Left lobe of liver (tissue), 2 donors: Measurements from ENCODE around the gene ZXDC. TPM values are rescaled to one million over a fixed set of nuclear protein-coding genes. Genes with fewer than 3 reads are reported as not detected.

Experiments used
- ATAC-seq: fragments of 200-7000 bp; cut with Tn5 transposase; one replicate; pipeline ENCODE4 v1.9.1; 2020; ENCODE audit warnings: mild to moderate bottlenecking, moderate library complexity
- DNase-seq: peaks from one replicate; pipeline ENCODE4 v3.0.0-alpha.2; 2020; ENCODE audit warnings: low spot score
- total RNA-seq: library from RNA; stranded (reverse); gene quantifications from one replicate; pipeline ENCODE4 v1.2.1, GENCODE V29; 2021
- donor health status: DM: no; HTN: no; CAD: no; lungs with moderate emphysema.
- donor health status: DM: no; HTN: yes; CAD: no.

Gene ZXDC
- total RNA-seq, 1 donor from 2014 or later: 21.5 TPM

DNA sequence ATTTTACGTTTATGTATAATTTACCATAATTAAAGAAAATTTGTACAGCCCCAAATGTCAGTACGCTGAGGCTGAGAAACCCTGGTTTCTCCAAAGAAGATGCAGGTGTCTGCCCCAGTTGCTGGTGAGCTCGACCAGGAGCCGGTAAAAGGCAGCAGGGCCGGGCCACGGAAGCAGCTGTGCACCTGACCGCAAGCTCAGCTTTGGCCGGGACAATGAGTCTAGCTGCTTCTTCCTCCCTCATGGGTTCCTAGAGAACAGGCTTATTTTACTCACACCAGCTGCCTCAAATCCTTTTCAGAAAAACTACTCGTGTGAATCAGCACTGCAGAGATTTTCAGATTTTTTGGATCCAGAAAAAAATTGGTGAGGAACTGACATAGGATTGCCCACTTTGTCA, 18.0 kb upstream of the ZXDC start:
- ATAC-seq (no peak), DNase-seq (no peak)

DNA sequence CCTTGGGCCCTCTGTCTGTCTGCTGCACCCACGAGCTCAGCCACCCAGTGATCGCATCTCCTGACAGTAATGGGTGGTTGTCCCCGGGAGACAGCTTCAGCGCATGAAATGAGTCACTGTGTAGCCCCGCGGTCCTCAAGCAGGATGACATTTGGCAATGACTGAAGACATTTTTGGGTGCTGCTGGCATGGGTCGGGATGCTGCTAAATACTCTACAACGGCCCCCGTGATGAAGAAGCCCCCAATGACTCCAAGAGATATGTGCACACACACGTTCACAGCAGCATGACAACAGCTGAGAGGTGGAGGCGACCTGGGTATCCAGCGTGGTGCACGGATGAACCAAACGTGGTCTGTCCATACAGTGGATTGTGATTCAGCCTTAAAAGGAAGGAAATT, 17.4 kb upstream of the ZXDC start:
- DNase-seq (no peak), ATAC-seq (no peak)

DNA sequence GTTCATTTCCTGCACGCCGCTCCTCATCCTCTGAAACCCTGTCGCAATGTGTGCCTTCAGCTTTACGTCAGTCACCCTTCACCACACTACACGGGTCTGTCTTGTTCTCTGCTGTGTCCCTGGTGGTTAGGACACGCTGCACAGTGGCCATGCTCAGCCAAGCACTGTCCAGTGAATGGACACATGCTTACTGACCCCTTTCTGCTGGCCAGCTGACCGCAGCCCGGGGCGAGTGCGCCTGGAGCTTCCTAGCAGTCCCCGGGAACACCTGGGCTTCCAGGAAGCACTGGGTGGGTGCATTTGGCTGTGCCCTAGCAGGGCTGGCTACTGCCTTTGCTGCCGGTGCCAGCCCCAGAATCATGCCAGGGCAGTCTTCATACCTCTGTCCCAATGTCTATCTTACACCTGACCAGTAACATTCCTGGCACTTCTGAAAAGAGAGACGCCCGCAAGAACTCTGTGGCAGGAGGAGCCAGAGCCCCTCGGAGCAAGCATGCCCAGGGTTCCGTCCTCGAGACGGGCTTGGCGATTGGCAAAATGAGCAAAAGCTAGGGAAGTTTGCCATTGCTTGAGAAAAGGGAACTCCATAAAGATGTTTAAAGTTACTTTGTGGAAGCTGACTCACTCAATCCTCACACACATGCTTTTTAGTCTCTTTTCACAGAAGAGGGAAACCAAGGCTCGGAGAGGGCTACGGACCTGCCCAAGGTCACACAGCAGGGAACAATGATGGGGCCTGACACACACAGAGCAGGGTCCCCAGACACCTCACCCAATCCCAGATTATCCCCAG, 15.7 kb upstream of the ZXDC start:
- peak; percentile 72 for DNase-seq

DNA sequence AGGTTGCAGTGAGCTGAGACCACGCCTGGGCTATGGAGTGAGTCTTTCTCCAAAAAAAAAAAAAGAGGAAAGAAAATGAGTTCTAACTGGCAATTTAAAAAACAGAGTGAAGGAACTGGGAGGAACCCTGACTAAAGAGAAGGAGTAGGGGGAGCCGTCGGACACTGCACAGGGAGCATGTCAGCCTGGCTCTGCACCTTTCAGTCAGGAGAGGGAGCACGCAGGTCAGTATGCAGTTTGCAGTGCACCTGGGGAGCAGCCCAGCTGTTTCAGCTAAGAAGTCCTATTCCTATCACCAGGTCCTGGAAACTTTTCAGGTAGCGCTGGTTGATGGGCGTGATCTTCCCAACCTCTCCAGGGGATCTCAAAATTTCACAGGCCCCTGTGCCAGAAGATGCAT, 14.9 kb upstream of the ZXDC start:
- ATAC-seq (peak; percentile 42), DNase-seq (no peak)

More for the DNA sequence above, 15.7 kb upstream of the ZXDC start:
- peak; percentile 74 for ATAC-seq

DNA sequence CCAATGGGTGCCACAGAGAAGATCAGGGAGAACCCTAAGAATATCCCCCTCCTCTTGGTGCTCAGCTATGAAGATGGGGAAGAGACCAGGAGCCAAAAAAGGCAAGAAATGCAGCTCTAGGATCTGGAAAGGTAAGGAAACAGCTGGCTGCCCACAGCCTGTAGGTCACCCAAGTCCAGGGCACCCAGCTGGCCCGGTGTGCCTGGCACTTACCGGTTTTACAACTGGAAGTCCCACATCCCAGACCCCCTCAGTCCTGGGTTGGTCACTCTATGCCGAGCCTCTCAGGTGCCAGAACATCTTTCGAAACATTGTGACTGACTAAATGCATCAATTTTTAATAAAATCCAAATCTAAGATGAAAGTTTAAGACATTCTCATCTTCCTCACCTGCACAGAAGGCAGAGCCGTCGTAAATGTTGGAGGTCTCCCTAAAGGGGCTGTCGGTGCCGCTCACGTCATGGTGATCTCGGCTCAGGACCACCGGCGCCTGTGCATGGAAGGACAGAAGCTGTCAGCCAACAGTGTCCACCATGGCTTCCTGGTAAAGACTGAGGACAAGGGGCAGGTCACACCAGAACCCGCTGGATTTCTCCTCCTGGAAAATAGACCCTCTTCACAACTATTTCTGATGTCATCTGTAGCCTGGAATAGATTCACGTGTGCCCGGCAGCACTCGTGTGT, 13.3 kb upstream of the ZXDC start:
- no peak for DNase-seq
- no peak for ATAC-seq

DNA sequence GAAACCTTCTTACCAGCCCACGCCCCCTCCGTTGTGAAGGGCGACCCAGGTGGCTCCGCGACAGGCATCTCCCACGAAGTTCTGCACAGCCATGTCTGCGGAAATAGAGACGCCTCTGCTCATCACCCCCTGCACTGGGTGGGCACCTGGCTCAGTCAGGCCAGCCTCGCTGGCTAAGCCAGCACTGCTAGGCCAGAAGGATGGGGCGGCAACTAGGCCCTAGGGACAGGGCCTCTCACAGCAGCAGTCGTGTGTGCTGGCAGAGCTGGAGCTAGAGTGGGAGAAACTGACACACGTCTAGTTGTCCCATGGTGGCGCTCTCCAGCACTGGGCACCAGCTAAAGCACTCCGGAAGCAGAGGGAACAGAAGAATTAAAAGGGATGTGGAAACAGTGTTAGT, 12.5 kb upstream of the ZXDC start:
- DNase-seq: no peak

DNA sequence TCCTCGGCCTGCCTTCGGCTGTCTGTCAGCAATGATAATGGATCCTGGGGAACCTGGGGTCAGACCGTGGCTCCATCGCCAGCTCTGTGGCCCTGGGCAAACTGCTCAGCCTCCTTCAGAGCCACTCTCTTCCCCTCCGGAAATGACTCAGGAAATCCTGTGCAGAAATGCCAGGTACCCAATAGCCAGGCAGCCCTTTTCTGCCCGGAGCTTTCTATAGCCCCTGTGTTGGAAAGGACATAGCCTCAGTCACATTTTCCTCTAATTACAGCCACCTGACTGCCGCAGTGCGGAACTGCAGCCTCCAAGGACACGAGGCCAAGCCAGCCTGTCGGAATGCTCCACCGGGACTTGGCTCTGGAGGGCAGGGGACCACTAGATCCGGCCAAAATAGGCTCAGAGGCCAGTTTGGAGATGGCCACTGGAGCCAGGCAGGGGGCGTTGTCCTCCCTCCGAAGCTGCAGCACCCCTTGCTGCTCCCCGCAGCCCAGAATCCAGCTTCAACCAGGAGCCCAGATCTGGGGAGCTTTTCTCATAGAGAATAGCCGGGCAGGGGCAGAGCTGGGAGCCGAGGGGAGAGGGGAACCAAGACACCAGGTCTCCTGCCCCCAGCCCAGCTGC, 11.6 kb upstream of the ZXDC start:
- DNase-seq: no peak
- no peak for ATAC-seq

More for the DNA sequence above, 12.5 kb upstream of the ZXDC start:
- no peak for ATAC-seq

DNA sequence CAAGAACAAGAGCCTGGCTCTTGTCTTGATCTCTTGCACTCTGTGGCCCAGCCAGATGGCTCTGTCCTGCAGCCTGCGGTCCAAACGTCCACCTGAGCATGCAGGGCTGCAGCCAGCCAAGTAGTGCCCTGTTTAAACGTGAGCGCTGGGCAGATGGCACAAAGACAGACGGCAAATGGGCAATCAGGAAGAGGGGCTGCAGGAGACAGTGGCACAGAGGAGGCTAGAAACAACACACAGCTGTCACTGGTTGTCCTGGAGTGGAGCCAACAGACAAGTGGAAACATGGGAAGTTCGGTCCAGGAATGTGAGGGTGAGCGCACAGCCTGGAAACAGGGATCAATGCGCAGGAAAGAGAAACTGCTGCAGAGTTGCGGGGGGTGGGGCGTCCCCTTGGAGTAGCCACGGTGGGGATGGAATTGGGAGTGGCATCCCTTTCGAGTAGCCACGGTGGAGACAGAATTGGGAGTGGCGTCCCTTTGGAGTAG, 10.7 kb upstream of the ZXDC start:
- ATAC-seq (no peak), DNase-seq (no peak)

DNA sequence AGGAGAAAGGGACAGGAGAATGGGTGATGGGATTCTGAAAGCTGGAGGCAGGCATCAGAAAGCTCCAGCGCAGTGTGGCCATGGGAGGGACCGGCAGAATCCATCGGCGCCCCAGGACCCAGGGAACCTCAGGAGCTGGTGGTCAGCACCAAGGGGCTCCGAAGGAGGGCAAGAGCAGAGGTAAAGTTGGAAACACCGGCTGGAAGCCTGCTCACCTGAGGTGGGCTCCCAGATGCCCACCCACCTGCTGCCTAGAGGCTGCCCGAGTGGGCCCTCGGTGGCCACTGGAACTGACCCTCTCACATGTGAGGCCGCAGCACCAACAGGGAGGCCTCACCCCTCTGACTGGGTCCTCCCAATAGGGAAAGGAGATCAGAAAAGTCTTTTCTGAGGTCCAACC, 10.3 kb upstream of the ZXDC start:
- DNase-seq (no peak), ATAC-seq (no peak)

DNA sequence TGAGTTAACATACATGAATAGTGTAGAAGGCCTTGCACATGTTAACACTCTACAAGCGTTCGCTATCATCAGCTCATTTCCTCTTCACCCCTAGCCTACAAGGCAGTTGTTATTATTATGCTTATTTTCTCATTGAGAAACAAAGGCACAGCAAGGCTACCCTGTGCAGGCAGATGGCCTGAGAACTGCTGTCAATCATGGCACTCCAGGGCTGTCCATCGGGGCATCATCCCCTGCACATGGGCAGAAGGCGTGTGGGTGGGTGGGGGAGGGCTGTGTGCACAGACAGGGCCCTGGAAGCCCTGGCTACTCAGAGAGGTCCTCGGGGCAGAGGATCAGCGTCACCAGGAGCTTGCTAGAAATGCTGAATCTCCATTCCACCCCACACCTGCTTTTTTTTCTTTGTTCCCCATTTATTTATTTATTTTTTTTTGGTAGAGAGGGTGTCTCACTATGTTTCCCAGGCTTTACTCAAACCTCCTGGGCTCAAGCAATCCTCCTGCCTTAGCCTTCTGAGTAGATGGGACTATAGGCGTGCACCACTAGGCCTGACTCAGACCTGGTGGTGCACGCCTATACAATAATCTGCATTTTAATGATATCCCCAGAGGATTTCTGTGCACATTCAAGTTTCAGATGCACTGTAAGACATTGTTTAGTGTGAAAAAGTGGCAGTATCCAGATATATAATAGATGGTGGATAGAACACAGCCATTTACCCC, 9.6 kb upstream of the ZXDC start:
- DNase-seq (no peak), ATAC-seq (no peak)

DNA sequence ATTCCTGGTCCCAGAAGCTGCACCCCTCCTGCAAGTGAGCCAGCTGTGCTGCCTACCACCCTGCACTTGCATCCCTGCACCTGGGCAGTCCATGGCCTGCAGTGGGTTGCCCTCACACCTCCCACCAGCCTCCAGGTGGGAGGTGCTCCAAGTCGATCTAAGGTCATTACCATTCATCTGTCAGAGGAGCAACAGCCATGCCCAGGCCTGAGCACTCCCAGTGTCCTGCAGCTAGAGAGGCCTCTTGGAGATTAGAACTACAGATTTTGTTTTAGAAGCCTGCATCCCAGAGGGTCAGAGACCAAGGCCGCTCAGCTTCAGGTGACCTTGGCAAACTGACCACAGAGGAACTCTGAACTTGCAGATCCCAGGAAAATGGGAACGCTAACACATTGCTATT, 9.0 kb upstream of the ZXDC start:
- no peak for DNase-seq
- no peak for ATAC-seq

DNA sequence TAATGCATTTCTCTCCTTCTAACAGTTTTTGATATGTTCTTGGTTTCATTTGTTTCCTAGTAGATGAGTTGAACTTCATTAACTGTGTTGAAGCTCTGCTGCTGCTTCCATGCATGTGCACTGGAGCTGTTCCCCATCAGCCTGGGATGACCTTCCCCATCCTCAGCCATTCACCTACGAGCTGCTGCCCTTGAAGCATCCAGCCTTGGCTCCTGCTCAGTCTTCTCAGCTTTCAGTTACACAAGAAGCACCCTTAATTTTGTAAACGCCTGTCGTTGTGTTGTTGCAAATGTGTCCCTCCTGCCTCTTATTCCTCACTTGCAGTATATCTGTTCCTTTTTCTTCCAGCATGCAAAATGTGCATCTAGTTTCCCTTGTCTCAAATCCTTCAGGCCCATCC, 8.5 kb upstream of the ZXDC start:
- DNase-seq (no peak), ATAC-seq (no peak)

DNA sequence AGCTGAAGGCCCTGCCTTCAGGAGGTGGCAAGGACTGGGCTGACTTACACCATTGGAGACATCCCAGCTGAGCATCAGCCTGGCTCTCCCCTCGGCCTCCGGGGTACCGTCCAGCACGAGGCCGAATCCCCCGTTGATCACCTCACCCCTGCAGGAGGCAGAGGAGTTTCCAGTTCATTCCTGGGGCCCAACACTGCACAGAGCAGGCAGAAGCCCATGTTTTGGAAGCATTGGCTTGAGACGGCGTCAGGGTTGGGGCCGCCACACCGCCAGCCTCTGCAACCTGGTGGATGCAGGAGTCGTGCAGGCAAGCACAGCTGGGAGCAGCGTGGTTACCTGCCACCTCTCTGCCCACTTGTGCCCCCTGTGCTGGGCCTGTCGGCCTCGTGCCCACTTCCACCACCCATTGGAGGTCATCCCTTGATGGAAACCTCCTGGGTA, 7.7 kb upstream of the ZXDC start:
- DNase-seq (no peak), ATAC-seq (no peak)

DNA sequence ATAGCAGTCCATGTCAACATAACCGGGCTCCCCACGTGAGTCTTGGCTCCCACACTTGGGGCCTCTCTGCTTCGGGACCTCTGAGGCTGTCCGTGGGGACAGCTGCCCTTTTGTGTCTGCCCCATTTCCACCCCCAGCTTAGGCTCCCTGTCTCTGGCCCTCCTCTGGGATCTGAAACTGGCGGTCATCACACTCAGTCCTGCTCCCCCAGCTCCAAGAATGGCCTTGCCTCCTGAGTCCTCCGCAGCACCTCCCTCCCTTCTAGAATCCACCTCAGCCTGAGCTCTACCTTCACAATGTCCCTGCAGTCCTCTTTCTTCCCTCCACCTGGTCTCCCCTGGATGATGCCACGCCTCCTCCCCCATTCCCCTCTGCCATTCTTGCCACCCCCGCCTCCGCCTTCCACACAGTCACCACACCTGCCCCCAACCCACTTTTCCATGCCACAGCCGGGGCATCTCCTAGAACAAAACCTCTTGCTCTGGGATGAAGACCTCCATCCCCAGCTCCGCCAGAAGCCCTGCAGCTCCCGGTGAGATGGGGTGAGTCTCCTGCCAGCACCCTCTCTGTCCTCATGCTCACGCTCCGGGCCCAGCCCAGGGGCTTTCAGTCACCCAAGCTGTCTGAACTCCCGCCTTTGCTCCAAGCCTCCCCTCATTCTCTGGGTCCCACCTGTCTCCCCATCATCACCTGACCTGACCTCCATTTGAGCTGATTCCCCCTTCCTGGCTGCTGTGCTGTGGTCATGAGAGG, 7.0 kb upstream of the ZXDC start:
- DNase-seq: no peak
- ATAC-seq: no peak

DNA sequence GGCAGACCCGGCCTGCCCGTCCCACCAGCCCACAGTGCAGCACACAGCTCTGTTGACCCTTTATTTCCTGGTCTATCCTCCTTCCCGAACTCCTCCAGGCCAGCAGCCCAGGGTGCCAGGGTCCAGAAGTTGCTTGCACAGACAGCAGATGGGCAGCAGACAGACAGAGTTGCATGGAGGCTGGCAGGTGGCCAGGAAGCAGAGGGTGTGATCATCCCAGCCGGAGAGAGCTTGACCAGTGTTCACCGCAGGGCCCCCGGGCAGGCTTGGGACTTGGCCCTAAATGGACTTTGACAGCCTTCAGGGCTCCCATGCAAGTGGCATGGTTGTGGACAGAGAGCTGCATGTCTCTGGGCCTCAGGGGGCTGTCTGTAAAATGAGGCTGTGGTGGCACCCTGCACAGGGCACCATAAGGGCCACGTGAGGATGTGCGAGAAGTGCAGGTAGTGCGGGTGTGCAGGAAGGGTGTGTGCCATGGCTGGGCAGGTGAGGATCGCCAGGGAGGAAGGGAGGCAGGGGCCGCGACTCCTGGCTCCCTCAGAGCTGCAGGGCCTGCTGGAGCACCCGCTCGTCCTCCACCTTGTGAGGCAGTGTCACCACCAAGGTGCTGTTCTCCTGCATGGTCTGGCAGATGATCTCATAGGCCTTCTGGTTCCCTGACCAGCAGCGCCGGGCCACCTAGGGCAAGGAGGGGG, 6.3 kb upstream of the ZXDC start:
- DNase-seq (peak; percentile 87), ATAC-seq (peak; percentile 63)

DNA sequence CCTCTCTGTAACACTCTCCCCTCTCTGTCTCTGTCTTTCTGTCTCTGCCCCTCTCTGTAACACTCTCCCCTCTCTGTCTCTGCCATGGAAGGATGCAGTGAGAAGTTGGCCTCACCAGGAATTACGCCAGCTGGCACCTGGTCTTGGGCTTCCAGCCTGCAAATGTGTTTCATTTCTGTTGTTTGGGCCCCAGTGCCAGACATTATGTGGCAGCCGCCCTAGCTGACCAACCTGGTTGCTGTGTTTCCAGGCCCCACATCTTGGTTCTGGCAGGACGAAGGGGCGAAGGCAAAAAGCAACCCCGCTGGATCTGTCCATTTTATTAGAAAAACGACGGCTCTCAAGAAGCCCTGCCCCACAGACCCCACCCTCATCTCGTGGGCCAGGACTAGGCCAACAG, 5.2 kb upstream of the ZXDC start:
- ATAC-seq: peak; percentile 45
- DNase-seq: peak; percentile 82

DNA sequence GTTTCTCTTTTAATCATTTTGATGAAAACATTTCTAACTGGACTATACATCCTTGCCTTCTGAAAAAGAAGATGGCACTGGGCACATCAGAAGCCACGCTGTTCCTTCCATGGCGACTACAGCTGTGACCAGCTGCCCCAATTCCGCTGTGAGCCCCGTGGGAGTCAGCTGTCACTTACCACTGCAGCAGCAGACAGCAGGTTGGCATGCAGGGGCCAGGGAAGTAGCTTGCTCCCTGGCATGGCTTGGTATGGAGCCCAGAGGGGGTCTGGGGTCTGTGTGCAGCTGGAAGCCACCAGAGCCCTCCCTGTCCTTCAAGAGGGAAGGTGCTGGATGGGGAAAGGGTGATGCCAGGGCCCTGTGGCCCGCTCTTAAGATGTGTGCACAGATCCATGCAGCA, 4.5 kb upstream of the ZXDC start:
- ATAC-seq: no peak
- DNase-seq: no peak

DNA sequence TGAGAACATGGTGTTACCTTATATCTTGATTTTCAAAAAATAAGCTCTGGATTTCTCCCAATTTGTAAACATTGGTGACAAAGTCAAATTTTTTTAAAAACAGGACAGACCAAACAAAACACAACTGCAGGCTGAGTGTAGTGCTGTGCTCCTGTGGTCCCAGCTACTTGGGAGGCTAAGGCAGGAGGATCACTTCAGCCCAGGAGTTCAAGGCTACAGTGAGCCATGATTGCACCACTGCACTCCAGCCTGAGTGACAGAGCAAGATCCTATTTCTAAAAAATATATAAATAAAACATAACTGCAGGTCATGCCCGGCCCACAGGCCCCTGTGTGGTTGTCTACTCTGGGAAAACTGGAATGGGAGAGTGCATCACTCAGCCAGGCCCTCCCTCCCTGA, 4.0 kb upstream of the ZXDC start:
- ATAC-seq (no peak), DNase-seq (no peak)

DNA sequence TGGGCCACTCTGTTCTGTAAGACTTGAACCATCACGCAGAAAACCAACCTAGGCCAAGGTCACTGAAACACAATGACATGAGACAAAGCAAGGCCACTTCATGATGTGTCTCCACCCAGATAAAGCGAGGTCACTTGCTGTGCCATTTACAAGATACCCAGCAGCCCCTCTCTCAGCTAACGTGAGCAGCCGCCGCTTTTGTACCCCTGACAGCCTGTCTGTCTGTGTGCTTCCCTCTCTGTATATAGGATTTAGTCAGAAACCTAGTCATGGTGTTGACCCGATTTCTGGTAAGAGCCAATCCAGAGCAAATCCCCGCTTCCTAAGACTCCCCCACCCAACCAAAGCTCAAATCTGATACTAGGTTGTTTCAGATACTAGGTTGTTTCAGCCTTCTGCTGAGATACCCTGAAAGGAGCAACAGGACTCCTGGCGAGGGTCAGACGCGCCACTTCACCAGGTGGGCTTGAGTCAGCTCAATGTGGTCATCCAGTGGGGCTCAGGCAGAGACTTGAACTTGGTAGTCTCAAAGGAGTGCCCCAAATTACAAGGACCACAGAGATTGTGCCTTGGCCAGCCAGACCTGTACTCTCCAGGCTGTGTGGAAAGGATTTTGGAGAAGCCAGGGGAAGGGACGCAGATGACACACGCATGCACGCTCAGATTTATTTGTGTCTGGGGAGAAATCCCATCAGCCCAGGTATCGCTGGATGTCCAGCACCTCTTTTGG, 3.1 kb upstream of the ZXDC start:
- no peak for ATAC-seq
- no peak for DNase-seq
